UCSD-AML1 (cell line): ENCODE measurements around the gene PIGX.

Experiments
- DNase-seq: peaks from one replicate; lab custom pipeline; 2025; ENCODE audit not compliant: unreplicated experiment; lab: John Stamatoyannopoulos, UW

The PIGX gene

DNA sequence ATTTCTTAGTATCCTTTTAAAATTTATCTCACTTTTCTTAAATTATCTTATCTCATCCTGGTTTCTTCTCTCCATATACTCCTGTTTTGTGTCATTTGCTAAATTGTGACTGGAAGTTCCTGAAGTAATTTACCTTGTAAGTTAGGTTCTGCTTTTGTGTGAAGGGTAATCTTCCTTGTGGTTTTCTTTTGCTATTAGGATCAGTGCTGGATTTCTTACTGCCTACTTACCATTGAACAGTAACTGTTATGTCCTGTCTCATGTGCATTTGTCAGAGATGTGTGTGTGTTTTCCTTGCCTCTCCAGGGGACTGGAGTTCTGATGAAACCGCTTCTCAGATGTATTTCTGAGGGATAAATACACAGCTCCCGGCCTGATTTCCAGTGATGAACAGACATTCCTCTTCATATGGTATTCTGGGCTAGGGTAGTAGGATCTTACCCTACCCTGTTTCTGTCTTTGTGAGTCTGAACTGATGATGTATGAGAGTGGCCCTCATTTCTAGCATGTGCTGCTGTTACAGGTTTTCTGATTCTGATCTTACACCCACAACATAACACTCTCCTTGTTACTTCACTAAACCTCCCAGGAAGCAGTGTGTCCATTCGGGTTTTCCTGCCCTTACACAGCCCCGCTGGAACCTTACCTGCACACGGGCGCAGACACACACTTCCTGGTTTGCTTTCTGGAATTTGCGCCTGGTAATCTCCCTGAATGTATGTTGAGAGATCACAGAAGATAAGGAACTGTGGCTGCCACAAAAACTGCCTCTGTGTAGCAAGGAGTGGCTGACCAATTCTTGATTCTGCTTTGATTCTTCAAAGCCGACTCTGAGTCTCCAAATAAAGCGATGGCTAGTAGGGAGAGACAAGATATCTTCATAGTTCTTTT is 42.2 kb downstream of the PIGX start:
- no peak for DNase-seq

DNA sequence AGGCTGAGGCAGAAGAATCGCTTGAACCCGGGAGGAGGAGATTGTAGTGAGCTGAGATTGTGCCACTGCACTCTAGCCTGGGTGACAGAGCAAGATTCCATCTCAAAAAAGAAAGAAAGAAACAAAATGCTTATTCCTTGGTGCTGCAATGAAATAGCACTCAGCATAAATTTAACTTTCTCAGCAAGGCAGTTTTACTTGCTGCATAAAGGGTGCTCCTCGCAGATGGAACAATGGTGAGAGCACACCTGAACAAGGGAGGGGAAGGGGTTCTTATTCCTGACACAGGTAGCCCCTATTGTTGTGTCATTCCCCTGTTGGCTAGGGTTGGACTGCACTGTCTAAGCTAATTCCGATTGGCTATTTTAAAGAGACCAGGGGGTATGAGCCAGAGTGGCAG is 44.6 kb downstream of the PIGX start:
- DNase-seq = no peak

DNA sequence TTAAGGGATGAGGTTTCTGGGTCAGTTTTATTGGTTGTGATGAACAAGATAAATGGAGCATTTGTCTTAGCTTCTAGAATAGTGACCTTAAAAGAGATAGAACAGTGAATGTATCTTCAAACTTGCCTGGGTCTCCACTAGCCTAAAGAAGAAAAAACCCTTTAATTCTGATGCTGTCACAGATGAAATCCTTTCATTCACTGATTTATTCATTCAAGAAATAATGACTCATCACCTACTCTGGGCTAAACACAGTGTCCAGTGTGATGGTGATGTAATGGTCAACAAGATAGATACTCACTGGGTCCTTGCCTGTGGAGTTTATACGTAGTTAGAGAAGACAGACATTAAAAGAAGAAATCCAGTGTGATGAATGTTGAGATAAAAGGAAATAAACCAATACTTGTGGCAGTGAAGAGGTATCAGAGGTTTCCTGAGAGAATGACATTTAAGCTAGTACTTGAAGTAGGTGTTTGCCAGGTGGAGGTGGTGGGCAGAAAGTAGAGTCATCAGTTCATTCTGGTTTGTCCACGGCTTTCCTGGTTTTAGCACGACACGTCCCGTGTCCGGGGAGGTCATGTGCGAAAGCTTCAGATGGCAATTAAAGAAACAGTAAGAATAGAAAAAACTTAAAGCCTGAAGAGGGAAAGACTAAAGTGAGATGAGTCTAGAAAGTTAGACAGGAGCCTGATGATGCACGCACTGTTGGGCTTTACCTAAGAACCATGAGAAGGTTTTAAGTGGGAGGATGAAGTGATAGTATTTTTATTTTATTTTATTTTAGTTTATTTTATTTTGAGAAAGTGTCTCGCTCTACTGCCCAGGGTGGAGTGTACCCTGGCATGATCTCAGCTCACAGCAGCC is 45.9 kb downstream of the PIGX start:
- DNase-seq = no peak

DNA sequence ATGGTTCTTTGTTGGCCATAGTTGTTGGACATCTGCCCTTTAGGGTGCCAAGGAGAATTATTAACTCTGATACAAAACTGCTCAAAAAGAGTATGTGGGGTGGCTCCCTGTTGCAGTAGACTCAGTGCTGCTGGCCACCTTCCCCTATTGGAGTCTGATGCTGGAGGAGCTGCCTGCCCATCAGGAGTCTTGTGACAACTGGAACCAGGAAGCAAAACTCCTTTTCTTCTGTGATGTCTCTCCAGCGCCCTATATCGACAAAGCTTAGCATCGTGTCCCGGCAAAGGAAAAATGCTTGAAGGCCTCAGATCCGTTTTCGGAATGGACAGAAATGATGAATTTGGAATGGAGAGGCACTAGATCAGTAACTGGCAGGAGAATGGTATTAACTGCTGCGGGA is 51.0 kb downstream of the PIGX start:
- DNase-seq = no peak

DNA sequence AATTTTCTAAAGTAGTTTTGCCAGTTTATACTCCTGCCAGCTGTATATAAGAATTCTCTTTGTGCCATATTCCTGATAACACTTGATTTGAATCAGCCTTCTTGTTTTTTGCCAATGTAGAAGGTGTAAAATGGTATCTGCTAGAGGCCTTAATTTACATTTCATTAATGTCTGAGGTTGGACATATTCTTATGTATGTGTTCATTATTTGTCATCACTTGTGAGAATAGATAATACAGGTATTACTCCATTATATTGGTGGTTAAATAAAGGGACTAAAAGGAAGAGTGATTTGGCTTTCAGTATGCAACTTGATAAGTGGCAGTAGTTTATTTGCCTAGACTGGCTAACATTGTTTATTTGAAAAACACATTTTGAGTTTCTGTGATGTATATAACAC is 53.3 kb downstream of the PIGX start:
- no peak for DNase-seq

DNA sequence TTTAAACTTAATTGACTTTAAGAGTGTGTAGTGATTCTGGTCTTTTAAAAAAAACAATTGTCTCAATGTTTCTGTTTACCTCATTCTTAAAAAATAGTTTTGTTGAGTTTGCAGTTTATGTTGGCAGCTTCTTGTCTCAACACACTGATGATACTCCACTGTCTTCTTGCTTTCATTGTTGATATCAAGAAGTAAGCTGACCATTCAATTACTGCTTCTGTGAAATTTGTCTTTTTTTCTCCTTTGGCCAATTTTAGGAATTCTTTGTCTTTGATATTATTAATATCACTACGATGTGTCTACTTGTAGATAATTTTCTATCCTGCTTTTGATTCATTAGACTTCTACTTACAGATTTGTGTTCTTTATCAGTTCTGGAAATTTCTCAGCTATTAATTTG is 58.9 kb downstream of the PIGX start:
- DNase-seq = no peak

DNA sequence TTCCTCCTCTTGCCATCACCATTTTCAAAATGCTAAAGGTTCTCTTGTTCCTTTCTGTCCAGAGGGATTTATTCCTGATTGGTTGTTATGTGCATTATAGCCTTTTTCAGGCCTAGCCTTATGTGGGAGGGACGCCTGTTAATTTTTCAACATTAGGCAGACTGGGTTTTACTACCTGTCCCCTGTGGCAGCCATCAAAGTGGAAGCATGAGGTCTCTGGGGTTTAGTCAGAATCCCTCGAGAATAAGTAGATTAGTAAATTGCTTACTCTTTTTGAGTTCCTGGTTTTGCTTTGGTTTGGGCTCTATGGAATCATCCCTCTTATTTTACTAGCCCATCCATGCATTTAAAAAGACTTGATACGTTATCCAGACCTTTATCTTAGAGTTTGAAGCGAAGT is 59.9 kb downstream of the PIGX start:
- DNase-seq = no peak

DNA sequence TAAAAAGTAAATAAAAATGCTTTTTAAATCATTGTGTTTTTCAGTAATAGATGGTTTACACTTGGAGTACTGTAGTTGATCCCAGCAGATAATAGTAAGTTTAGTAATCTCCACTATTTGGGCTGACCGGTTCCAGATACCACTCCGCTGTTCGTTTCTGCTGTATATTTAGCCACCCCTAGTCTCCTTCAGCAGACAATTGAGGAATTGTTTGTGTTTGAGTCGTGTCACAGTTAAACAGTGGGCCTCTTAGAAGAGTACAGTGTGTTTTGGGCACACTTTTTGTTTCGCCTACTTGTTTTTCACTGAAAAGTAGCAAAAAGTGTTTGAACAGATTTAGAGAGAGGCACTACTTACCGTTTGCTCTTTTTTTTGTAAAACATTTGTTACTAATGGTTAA is 60.7 kb downstream of the PIGX start:
- DNase-seq = no peak

DNA sequence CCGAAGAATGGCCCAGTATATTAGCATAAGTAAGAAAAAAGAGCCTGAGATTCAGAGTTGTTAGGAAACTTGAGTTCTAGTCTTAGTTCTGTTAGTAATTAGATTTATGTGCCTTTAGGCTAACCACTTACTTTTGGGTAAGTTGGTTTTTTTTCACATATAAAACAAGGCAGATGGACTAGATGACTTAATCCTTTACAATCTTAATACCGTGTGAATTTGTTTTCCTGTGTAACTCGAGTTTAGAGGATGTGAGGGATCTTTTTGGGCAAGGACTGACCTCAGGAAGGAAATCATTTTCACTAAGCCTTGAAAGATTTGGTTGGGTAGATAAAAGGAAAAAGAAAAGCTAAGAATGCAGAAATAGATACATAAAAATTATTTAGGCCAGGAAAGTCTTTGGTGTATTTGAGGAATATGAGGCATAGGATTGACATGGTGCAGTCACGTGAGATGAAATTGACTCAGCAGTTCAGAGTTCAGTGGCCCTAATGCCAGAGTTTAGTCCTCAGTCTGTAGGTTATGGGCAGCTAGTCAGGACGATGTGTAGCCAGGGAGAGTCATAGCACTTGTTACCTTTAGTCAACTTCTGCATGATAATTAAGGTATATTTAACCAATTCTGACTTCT is 62.1 kb downstream of the PIGX start:
- DNase-seq = no peak

DNA sequence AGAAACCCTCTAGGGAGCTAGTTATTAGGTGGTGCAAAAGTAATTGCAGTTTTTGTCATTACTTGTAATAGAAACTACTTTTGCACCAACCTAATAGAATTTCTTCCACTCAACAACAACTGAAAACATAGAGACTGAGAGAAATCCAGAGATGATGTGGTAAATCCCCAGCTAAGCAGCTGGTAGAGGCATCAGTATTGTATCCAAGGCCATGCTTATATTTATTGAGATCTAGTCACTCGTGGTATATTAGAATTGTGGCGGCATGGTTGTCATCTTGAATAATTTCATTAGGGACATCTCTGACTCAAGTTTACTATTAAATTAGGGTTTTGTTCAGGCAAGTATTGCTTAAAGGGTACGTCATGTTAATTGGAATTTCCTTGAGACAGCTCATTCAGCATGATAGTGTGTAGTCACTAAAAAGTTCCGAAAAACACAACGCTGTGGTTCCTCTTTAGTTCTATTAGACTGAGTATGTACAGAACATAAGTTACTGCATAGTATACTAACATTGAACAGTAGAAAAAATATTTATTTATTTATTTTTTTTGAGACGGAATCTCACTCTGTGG is 62.8 kb downstream of the PIGX start:
- no peak for DNase-seq

DNA sequence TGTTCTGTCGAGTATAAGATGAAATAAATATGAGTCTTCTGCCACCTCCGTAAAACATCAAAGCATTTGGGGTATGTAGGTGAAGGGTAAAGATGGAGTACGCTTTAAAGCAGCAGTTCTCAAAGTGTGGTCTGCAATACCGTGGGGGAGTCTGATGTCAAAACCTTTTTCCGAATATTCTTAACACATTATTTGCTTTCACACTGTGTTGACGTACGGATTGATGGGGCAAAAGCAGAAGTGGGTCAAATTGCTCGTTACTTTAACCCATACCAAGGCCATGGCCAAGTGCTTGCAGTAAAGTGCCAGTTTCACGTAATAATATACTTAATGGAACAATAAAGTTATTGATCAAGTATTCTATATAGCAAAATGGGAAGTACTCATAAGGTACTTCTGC is 63.8 kb downstream of the PIGX start:
- DNase-seq = no peak

DNA sequence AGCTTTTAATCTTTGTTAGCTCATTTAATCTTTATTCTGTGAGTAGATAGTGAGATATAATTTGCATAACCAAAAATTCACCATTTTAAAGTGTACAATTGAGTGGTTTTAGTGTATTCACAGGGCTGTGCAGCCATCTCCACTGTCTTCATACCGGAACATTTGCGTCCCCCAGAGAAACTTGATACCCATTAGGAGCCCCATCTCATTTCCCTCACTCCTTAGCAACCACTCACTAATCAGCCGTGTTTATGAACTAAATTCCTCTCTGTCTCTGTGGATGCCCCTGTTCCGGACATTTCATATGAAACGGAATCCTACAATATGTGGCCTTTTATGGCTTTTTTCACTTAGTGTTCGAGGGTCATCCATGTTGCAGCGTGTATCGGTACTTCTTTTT is 65.7 kb downstream of the PIGX start:
- no peak for DNase-seq

DNA sequence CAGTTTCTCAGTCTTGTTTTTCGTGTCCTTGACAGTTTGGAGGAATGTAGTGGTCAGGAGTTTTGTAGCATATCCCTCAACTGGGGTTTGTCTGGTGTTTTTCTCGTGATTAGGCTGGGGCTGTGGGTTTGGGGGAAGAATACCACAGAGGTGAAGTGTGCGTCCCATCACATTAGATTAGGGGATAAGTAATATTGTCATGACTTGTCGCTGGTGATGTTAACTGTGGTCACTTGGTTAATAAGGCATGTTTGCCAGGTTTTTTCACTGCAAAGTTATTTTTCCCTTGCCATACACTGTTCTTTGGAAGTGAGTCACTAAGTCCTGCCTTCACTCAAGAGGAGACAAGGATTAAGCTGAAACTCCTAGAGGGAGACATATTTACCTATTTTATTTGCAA is 66.6 kb downstream of the PIGX start:
- no peak for DNase-seq

DNA sequence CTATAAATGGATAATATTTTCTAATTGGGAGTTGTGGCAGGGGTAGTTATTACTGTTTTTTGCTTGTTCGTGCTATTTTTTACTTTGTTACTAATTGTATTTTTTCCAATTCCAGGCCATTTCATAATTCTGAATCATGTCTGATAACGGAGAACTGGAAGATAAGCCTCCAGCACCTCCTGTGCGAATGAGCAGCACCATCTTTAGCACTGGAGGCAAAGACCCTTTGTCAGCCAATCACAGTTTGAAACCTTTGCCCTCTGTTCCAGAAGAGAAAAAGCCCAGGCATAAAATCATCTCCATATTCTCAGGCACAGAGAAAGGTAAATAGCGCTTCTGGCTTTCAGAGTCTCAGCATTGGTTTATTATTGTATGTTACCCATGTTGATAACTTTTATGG is 70.3 kb downstream of the PIGX start:
- DNase-seq = no peak
